SH-SY5Y (cell line): Measurements from ENCODE around the gene TP53BP1.

ENCODE experiments used
- GATA2 ChIP-seq: IDR thresholded peaks from 2 replicates; pipeline ENCODE4 v1.6.1; 2011; ENCODE audit warnings: mild to moderate bottlenecking, low read depth, low read length
- GATA3 ChIP-seq: IDR thresholded peaks from 2 replicates; pipeline ENCODE4 v1.6.1; 2011; ENCODE audit warnings: low read depth, mild to moderate bottlenecking, low read length, moderate library complexity

- no peak for TF ChIP-seq GATA3
- TF ChIP-seq GATA2: no peak
Observed at GRCh38 chr15:43511012-43511885, 18.3 kb upstream of the TP53BP1 start.
